Measurements from ENCODE around the gene ZNF862.
A peak's percentile ranks its signal among the peaks of the same experiment; 100 is the strongest.

ZNF862 gene

DNA sequence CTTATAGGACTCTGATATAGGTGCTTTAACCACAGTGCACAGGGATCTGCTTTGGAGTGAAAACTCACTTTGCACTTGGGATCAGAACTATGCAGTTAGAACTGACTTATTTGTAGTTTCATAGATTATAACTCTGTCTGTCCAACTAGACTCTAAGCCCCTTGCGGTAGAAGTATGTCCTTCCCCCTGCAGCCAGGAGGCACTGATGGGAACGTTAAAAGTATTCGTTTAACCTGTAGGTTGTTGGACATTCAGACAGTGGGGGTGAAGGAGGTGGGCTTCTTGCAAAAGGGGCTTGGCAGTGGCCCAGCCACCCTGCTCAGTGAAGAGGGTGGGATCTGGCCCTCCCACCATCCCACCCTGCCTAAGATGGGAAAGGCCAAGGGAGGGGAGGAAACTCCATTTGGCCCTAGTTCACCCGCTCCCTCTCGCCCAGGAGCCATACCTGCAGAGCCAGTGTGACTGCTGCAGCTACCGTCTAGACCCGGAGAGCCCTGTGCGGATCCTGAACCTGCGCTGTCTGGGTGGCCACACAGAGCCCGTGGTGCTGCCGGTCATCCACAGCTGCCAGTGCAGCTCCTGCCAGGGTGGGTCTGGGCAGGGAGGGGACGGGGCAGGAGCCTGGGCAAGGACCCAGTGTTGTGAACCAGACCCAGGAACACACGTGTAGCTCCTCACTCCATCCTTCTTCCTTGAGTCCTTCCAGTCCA lies 5.7 kb upstream of the ZNF862 start:
- no peak for DNase-seq (ENCODE audit: low read depth)
- H3K4me3 ChIP-seq (ENCODE audit: low read depth, low read length): no peak overlapping the region
- no peak for TF ChIP-seq MAX (IDR thresholded peaks at IDR 0.05; ENCODE audit: low read depth, low read length)
- TF ChIP-seq POLR2A (IDR thresholded peaks at IDR 0.05; ENCODE audit: extremely low read depth, insufficient read length): no peak

- no peak for TF ChIP-seq CTCF (IDR thresholded peaks at IDR 0.05; ENCODE audit: low read depth, low read length)
- TF ChIP-seq MYC (IDR thresholded peaks at IDR 0.05; ENCODE audit: low read depth, low read length): no peak
- TF ChIP-seq POLR2A (IDR thresholded peaks at IDR 0.05; ENCODE audit: extremely low read depth, insufficient read length): no peak
- TF ChIP-seq MAX (IDR thresholded peaks at IDR 0.05; ENCODE audit: low read depth, low read length): no peak
- no peak for DNase-seq (ENCODE audit: low read depth)
- no peak overlapping the region for H3K4me3 ChIP-seq (ENCODE audit: low read depth, low read length)
Observed at GRCh38 chr7:149833495-149834130, 4.6 kb upstream of the ZNF862 start.

GRCh38 chr7:149834601-149835000 lies 3.6 kb upstream of the ZNF862 start:
- no peak for DNase-seq (ENCODE audit: low read depth)
- no peak overlapping the region for H3K4me3 ChIP-seq (ENCODE audit: low read depth, low read length)
- TF ChIP-seq MYC (IDR thresholded peaks at IDR 0.05; ENCODE audit: low read depth, low read length) (no peak), CTCF (IDR thresholded peaks at IDR 0.05; ENCODE audit: low read depth, low read length) (no peak), POLR2A (IDR thresholded peaks at IDR 0.05; ENCODE audit: extremely low read depth, insufficient read length) (no peak), MAX (IDR thresholded peaks at IDR 0.05; ENCODE audit: low read depth, low read length) (no peak)

GRCh38 chr7:149836434-149836833 lies 1.7 kb upstream of the ZNF862 start:
- TF ChIP-seq MYC (IDR thresholded peaks at IDR 0.05; ENCODE audit: low read depth, low read length) (no peak), POLR2A (IDR thresholded peaks at IDR 0.05; ENCODE audit: extremely low read depth, insufficient read length) (no peak), MAX (IDR thresholded peaks at IDR 0.05; ENCODE audit: low read depth, low read length) (no peak), CTCF (IDR thresholded peaks at IDR 0.05; ENCODE audit: low read depth, low read length) (no peak)
- no peak overlapping the region for H3K4me3 ChIP-seq (ENCODE audit: low read depth, low read length)
- no peak for DNase-seq (ENCODE audit: low read depth)

GRCh38 chr7:149837564-149838223 lies 481 bp upstream of the ZNF862 start:
- peak overlapping the region; percentile 14 for H3K4me3 ChIP-seq (ENCODE audit: low read depth, low read length)
- DNase-seq (ENCODE audit: low read depth): no peak
- TF ChIP-seq CTCF (IDR thresholded peaks at IDR 0.05; ENCODE audit: low read depth, low read length) (no peak), MYC (IDR thresholded peaks at IDR 0.05; ENCODE audit: low read depth, low read length) (no peak), MAX (IDR thresholded peaks at IDR 0.05; ENCODE audit: low read depth, low read length) (no peak), POLR2A (IDR thresholded peaks at IDR 0.05; ENCODE audit: extremely low read depth, insufficient read length) (no peak)

- peak overlapping the region; percentile 85 for H3K4me3 ChIP-seq (ENCODE audit: low read depth, low read length)
- no peak for DNase-seq (ENCODE audit: low read depth)
- TF ChIP-seq MYC (IDR thresholded peaks at IDR 0.05; ENCODE audit: low read depth, low read length): no peak
- no peak for TF ChIP-seq POLR2A (IDR thresholded peaks at IDR 0.05; ENCODE audit: extremely low read depth, insufficient read length)
- no peak for TF ChIP-seq CTCF (IDR thresholded peaks at IDR 0.05; ENCODE audit: low read depth, low read length)
- TF ChIP-seq MAX (IDR thresholded peaks at IDR 0.05; ENCODE audit: low read depth, low read length): no peak
Observed at GRCh38 chr7:149838992-149839408, 825 bp downstream of the ZNF862 start.
